Stimulated activated naive CD8-positive, alpha-beta T cell treated with anti-CD3 and anti-CD28 coated beads, Interleukin-15, amount 100 ng/mL, for 72 hours (primary cell): ENCODE data around the gene FYN.

ENCODE experiments used
- ATAC-seq: fragments of 150-1000 bp; cut with Tn5 transposase; 2 replicates; pipeline ENCODE4 v1.10.0; 2021; ENCODE audit warnings: mild to moderate bottlenecking, moderate library complexity
- DNase-seq, 2 donors: peaks; one replicate each; pipeline ENCODE4 v3.0.0; 2021 to 2022
- H3K27ac Mint-ChIP-seq, 2 donors: one replicate each; pipeline ENCODE4 v1.8.0; 2022; ENCODE audit warnings: mild to moderate bottlenecking in 2 of 2, mixed read lengths in 2 of 2, moderate library complexity in 2 of 2
- H3K27me3 Mint-ChIP-seq: one replicate; pipeline ENCODE4 v1.8.0; 2022; ENCODE audit warnings: mixed read lengths
- H3K4me1 Mint-ChIP-seq: one replicate; pipeline ENCODE4 v1.8.0; 2022; ENCODE audit warnings: mild to moderate bottlenecking, mixed read lengths
- H3K4me3 Mint-ChIP-seq, 2 donors: one replicate each; pipeline ENCODE4 v1.8.0; 2022; ENCODE audit warnings: mild to moderate bottlenecking in 2 of 2, mixed read lengths in 2 of 2, moderate library complexity in 1 of 2
- H3K9me3 Mint-ChIP-seq, 2 donors: one replicate each; pipeline ENCODE4 v1.8.0; 2022; ENCODE audit warnings: mixed read lengths in 2 of 2

FYN gene

DNA sequence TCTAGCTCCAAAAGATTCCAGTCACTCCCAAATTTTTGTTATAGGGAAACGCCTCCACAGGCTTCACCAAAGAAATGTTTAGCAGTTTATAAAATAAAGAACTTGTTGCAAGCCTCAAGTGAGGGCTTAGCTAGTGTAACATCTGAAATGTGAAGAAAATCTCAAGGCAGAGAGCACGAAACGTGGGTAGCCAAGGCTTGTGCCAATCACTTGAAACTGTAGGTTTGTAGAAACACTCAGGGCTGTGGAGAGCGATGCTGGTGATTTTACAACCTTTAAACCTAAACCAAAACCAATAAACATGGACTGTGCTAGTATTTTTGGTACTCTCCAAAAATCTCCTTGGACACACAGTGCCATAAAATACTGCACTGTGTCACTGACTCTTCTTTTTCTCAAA is 159.4 kb downstream of the FYN start:
- H3K9me3 Mint-ChIP-seq = no peaks in the 10 kb centered on the region
- H3K4me1 Mint-ChIP-seq = peaks cover 89% of the 10 kb centered on the region
- ATAC-seq (no peak), DNase-seq (no peak)
- H3K27ac Mint-ChIP-seq = peak overlapping the region in 1 of 2 donors; percentile 35
- no peak overlapping the region for H3K4me3 Mint-ChIP-seq
- H3K27me3 Mint-ChIP-seq = no peaks in the 10 kb centered on the region

DNA sequence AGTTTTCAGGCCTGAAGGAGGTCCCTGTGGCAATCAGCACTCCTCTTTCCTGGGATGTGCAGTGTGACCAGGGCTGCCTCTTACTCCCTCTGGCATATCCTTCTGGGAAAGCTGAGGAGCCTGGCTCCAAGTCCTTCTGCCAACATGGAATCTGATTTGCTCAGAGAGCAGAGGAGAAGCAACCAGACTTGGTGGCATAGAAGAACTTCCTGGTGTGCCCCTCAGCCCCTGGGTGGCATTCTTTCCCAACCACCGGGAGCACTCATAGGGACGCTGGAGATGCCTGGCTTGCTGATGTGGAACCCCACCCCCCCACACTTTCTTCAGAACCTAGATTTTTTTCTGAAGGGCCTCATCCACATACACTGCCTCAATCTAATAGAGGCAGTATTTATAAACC is 160.0 kb downstream of the FYN start:
- peak overlapping the region in 1 of 2 donors; percentile 46 for H3K27ac Mint-ChIP-seq
- H3K27me3 Mint-ChIP-seq = no peaks in the 10 kb centered on the region
- DNase-seq (no peak), ATAC-seq (no peak)
- no peak overlapping the region for H3K4me3 Mint-ChIP-seq
- H3K9me3 Mint-ChIP-seq = no peaks in the 10 kb centered on the region
- peaks cover 86% of the 10 kb centered on the region for H3K4me1 Mint-ChIP-seq

DNA sequence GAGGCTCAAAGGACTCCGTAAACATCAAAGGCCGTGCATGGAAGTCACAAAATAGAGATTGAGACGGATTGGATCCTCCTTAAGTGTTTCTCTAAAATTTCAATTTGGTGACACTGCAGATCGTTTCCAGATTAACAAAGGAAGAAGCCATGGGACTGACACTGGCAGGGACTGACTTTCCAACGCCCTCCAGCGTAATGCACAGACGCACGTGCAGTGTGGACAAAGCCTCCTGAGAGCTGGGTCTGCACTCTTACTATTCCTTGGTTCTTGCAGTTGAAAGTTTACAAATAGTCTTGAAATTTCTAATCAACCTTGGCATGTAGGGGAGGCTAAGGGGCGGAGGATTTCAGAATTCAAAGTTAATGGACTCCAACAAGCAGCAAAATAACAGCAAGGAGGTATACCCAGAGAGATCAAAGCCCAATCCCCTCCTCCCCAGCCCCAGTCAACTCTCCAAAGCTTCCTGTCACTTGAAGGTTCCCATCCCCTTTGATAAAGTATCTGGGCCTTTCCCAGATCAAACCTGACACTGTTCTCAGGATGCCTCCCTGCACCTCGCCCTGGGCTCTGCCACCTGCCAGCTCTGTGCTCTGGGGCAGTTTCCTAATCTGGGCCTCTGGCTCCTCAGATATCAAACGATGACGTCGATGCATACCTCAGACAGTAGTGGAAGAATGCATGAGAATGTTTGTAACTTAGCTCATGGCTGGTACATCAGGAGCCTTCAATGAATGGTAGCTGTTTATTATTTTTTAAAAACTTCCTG is 161.1 kb downstream of the FYN start:
- H3K27me3 Mint-ChIP-seq = no peaks in the 10 kb centered on the region
- H3K4me3 Mint-ChIP-seq = no peak overlapping the region
- ATAC-seq = no peak
- no peak for DNase-seq
- peaks cover 80% of the 10 kb centered on the region for H3K4me1 Mint-ChIP-seq
- peak overlapping the region; percentile 36 to 90 for H3K27ac Mint-ChIP-seq
- no peaks in the 10 kb centered on the region for H3K9me3 Mint-ChIP-seq

DNA sequence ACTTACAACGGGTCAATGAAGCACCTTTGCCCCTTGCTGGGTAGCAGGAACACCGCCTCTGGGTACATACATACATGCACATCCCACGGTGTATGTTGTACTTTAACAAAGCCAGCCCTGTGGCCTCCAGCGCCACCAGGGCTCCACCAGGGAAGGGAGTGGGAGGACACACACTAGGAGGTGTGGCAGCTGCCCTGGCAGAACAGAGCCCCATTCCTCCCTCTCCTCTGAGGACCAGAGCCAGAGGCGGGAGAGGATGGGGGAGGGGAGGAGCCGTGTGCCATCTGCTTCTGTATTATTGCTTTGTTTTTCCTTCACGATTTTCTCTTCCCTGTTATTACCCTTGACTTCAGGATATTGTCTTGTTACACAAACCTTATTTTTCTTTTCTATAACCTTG is 161.8 kb downstream of the FYN start:
- H3K27me3 Mint-ChIP-seq = no peaks in the 10 kb centered on the region
- ATAC-seq (no peak), DNase-seq (no peak)
- H3K4me3 Mint-ChIP-seq = peak overlapping the region in 1 of 2 donors; percentile 22
- H3K4me1 Mint-ChIP-seq = peaks cover 73% of the 10 kb centered on the region
- H3K9me3 Mint-ChIP-seq = no peaks in the 10 kb centered on the region
- H3K27ac Mint-ChIP-seq = peak overlapping the region; percentile 27 to 36

DNA sequence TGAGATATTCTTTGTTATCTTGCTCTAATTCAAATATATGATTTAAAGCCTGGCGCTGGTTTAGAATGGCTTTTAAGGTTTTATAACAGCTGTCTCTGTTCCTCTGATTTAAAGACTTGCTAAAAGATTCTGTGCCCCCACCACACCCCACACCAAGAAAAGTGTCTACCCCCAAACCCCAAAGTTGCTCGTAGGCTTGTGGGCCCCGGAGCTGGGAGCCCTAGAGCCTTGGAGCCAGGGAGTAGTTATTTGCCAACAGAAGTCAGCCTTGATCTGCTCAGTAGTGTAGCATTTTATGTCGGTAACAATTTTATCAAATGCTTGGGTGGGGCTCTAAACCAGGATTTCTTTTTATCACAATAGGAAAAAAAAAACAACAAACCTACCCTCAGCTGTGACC is 162.3 kb downstream of the FYN start:
- H3K4me1 Mint-ChIP-seq = peaks cover 68% of the 10 kb centered on the region
- peak overlapping the region in 1 of 2 donors; percentile 38 for H3K27ac Mint-ChIP-seq
- no peak overlapping the region for H3K4me3 Mint-ChIP-seq
- H3K27me3 Mint-ChIP-seq = no peaks in the 10 kb centered on the region
- DNase-seq (no peak), ATAC-seq (no peak)
- H3K9me3 Mint-ChIP-seq = no peaks in the 10 kb centered on the region

DNA sequence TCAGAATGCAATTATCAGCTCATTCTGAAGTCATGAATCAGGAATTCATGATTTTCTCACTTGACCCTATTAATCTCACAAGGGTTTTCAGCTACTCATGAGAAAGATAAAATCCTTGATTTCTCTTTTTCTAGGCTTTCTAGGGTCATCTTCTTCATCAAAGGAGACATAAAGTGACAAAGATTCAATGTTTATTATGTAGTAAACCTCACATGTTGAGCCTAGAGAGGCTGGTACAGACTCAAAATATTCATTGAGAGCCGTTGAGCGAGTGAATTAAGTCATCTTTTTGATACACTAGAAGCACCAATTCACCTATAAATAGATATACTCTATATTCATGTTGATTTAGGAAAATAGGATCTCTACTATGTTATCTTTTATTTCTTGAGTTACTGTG is 162.8 kb downstream of the FYN start:
- Mint-ChIP-seq H3K4me3 (no peak overlapping the region), H3K9me3 (no peaks in the 10 kb centered on the region), H3K27me3 (no peaks in the 10 kb centered on the region), H3K27ac (peak overlapping the region in 1 of 2 donors; percentile 38), H3K4me1 (peaks cover 65% of the 10 kb centered on the region)
- DNase-seq = no peak
- no peak for ATAC-seq

DNA sequence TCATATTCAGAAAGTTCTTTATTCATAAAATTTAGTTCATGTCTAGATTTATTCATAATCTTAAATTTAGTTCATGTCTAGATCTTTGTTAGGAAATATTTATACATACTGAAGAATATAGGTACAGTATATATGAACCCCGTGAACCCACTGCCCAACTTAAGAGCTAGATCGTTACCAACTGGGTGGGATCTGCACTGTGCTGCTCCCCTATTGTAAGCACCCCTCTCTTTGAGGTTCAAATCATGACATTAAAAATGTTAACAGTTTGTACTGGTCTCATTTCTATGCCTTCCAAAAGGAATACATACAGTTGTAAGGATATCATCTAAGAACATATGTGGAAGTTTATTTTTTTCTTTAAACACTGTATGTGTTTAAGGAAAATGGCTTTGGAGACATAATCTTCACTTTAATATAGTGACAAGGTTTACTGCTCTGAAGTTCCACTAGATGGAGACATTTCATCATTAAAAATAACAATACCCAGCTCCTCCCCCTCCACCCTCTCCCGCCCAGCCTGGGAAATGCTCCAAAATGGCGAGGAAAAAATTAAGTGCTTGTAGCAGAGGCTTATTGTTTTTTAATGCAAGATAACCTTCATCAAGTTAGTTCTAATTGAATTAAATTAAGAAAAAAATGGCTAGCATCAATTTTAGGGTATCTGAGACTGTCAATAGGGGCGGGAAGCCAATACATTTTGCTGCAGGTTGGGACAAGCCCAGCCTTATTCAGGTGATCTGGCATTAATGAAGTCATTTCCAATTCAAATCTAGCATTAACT is 163.4 kb downstream of the FYN start:
- Mint-ChIP-seq H3K4me3 (no peak overlapping the region), H3K27ac (peak overlapping the region; percentile 57 to 67), H3K9me3 (no peaks in the 10 kb centered on the region), H3K27me3 (no peaks in the 10 kb centered on the region), H3K4me1 (peaks cover 58% of the 10 kb centered on the region)
- DNase-seq (peak; percentile 27 to 50), ATAC-seq (peak; percentile 88)

DNA sequence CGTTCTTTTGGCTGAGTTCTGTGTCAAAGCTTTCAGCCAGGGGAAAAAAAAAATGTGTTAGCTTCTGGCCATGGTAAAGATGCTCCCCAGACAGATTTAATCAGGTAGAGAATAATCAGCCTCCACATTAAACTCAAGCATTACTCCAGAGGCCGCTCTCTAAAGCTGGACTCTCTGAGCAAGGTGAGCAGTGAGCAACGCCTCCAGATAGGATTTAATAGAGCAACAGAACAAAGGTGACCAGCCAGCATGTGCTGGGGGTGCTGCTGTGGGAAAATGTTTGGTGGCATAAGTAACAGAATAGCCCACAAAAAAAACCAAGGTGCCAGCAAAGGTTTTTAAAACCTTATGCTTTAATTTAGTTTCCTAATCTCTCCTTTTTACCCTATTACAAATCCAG is 164.1 kb downstream of the FYN start:
- no peak for ATAC-seq
- Mint-ChIP-seq H3K4me1 (peaks cover 52% of the 10 kb centered on the region), H3K9me3 (no peaks in the 10 kb centered on the region)

DNA sequence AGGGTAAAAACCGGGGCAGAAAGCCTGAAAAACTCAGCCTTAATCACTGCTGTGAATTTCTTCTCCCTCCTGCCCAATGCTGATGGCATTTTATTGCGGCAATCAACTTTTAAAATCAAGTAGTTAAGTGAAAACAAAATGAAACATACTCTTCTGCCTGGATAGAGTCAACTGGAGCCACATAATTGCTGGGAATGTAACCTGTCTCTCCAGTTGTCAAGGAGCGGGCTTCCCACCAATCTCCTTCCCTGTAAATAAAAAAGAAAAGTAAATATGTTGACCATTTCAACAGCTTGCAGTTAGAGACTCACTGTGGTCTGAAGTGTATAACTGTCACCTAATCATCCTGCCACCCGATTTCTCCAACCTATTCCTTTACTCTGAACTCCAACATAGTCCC is 165.5 kb downstream of the FYN start:
- ATAC-seq = no peak
- Mint-ChIP-seq H3K4me3 (no peak overlapping the region), H3K4me1 (peaks cover 38% of the 10 kb centered on the region), H3K27ac (peak overlapping the region; percentile 40 to 71), H3K9me3 (no peaks in the 10 kb centered on the region), H3K27me3 (no peaks in the 10 kb centered on the region)
- DNase-seq = no peak

More for the DNA sequence above, 164.1 kb downstream of the FYN start:
- Mint-ChIP-seq H3K4me3 (no peak overlapping the region), H3K27me3 (no peaks in the 10 kb centered on the region), H3K27ac (peak overlapping the region; percentile 46 to 67)
- no peak for DNase-seq

DNA sequence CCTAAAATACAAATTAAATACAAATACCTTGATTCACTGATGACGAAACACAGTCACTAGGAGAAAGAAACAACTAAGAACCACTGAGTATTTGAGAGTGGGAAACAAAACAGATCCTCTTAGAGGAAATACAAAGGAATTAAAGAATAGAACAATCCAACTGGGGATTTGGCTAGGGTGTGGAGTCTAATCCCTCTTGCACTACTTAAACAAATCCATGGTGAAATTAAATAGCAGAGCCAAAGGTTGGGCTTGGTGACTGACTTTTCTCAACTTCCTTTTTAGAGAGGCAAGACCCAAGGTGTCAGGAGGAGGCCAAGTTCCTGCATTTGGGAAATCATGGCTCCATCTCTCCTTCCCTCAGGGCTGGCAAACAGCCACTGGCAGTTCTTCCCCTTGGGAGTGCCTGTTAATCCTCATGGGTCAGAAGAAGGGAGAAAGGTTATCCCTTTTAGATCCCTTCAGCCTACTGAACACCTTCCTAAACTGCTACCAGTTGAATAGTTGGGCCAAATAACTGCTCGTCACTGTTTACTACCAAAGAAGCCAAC is 166.3 kb downstream of the FYN start:
- DNase-seq = no peak
- H3K4me1 Mint-ChIP-seq = peaks cover 29% of the 10 kb centered on the region
- H3K27ac Mint-ChIP-seq = peak overlapping the region; percentile 40 to 59

DNA sequence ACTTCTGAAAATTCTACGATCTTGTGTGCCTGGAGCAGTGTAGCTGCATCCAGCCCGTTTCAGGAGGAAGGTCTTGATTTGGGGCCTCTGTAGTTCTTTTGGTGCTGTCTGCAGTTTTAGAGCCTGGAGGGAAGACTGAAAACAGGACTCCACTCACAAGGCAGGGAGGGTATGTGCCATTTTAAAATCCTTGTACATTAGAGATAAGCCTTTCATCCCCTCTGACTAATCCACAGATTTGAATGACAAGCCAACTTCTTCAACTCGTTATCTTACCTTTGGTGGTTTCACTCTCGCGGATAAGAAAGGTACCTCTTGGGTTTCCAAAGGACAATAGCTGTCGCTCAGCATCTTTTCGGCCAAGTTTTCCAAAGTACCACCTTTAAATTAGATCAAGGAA is 169.5 kb downstream of the FYN start:
- Mint-ChIP-seq H3K4me3 (no peak overlapping the region), H3K27ac (no peak overlapping the region), H3K4me1 (peaks cover 32% of the 10 kb centered on the region), H3K27me3 (no peaks in the 10 kb centered on the region), H3K9me3 (no peaks in the 10 kb centered on the region)
- ATAC-seq = no peak
- DNase-seq = no peak

More for the DNA sequence above, 166.3 kb downstream of the FYN start:
- ATAC-seq = no peak
- no peak overlapping the region for H3K4me3 Mint-ChIP-seq
- no peaks in the 10 kb centered on the region for H3K9me3 Mint-ChIP-seq
- H3K27me3 Mint-ChIP-seq = no peaks in the 10 kb centered on the region

DNA sequence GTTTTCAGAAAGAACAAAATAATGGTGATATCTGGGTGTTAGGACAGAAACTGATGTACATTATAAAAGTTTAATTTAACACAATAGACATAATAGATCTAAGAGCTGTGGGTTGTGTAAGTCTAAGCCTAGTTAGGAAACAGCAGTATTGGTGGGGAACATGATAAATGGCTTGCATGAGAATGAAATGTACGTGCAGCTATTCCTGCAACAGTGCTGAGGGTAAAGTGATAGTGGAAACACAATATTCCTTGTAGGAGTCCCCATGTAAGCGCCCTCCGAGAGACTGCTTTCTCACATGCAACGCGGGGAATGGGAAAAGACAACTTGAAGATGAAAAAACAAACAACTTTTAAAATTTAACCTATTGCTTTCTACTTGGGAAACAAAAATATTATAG is 171.0 kb downstream of the FYN start:
- Mint-ChIP-seq H3K27ac (no peak overlapping the region), H3K4me3 (no peak overlapping the region), H3K4me1 (peaks cover 25% of the 10 kb centered on the region), H3K9me3 (no peaks in the 10 kb centered on the region), H3K27me3 (no peaks in the 10 kb centered on the region)
- DNase-seq (no peak), ATAC-seq (no peak)

DNA sequence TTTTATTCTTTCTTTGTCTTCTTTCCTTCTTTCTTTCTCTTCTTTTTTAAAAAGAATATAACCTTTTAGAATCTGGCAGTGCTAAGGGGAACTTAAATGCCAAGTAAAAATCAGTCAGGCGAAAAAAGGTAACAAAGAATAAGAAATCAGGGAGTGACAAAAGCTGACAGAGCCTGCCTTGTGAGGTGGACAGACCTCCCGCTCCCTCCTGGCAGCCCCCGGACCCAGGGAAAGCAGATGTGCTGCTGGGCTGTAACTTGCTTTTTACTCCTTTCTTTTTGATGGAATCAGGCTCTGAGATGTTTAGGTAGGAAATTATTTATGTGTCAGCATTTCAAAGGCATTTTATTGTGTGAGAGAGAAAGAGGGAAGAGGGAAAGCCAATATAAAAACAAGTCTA is 172.1 kb downstream of the FYN start:
- Mint-ChIP-seq H3K9me3 (no peaks in the 10 kb centered on the region), H3K27me3 (no peaks in the 10 kb centered on the region), H3K27ac (peak overlapping the region in 1 of 2 donors; percentile 72), H3K4me1 (peaks cover 25% of the 10 kb centered on the region), H3K4me3 (no peak overlapping the region)
- DNase-seq (no peak), ATAC-seq (no peak)

DNA sequence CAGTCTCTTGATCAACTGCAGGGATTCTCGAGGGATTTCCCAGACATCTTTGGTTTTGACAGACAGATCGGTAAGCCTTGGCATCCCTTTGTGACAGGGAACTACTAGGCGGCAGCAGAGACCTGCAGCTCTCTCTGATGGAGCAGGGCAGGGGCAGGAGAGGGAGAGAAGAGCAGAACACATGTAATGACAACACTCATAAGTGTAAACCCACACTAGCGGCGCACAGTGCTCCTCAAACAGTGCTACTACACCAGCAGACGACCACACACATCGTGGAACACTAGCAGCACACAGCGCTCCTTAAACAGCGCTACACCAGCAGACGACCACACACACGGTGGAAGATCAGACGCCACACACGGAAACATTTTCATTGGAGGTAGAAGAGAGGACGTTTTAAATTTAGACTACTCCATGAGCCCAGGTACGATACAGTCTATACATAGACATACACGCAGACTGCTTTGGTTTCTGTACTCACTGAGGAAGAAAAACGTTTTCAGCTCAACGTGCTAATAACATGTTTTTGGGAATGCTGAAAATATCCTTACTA is 173.0 kb downstream of the FYN start:
- peaks cover 34% of the 10 kb centered on the region for H3K4me1 Mint-ChIP-seq
- peak; percentile 23 for ATAC-seq
- H3K27ac Mint-ChIP-seq = no peak overlapping the region
- no peak overlapping the region for H3K4me3 Mint-ChIP-seq
- H3K9me3 Mint-ChIP-seq = no peaks in the 10 kb centered on the region
- DNase-seq = no peak
- H3K27me3 Mint-ChIP-seq = no peaks in the 10 kb centered on the region

DNA sequence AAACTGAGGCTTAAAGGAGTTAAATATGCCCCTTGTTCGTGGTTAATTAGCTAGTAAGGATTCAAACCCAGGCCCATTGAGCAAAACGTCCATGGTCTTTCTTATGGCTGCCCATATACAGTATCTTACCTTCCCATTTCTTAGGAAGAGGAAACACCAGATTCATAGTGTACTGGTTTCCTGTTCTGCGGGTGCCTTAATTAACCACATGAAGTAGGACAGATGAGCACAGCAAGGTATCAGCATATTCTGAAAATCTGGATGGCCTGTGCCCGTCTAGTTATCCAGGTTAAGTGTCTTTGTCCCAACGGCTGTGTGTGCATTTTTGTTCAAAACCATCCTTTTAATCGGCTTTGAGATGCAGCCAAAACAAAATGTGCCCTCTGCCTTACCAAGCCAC is 174.1 kb downstream of the FYN start:
- H3K4me3 Mint-ChIP-seq = no peak overlapping the region

DNA sequence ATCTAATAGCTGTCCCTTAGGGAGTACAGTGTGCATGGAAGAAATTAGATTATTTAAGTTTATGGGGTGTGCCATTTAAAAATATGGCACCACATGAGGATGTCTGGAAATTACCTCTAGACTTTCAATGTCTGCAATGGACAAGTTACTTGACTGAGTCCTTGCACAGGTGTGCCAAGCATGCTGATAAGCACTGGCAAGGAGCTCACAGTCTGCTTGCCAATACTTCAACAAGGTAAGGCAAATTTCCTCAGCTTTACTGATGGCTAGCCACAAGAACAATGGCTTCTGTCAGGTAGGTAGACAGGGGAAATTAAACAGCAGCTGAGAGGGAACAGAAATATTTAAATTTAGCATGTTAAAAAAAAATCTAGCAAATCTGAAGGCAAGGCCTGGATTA is 176.4 kb downstream of the FYN start:
- no peak for ATAC-seq
- Mint-ChIP-seq H3K27ac (peak overlapping the region in 1 of 2 donors; percentile 29), H3K9me3 (no peaks in the 10 kb centered on the region), H3K4me3 (no peak overlapping the region), H3K27me3 (no peaks in the 10 kb centered on the region), H3K4me1 (peaks cover 64% of the 10 kb centered on the region)
- DNase-seq = no peak

More for the DNA sequence above, 174.1 kb downstream of the FYN start:
- no peaks in the 10 kb centered on the region for H3K9me3 Mint-ChIP-seq
- no peaks in the 10 kb centered on the region for H3K27me3 Mint-ChIP-seq
- H3K4me1 Mint-ChIP-seq = peaks cover 44% of the 10 kb centered on the region
- DNase-seq (no peak), ATAC-seq (no peak)
- H3K27ac Mint-ChIP-seq = peak overlapping the region in 1 of 2 donors; percentile 1
